Kidney epithelial cell (primary cell): ENCODE measurements around the gene YAP1. TPM values are rescaled to one million over a fixed set of nuclear protein-coding genes. Genes with fewer than 3 reads are reported as not detected.

Experiments used
- DNase-seq: peaks from one replicate; pipeline ENCODE4 v3.0.0-alpha.2; 2010; ENCODE audit warnings: low read depth
- H3K27me3 ChIP-seq: 2 replicates; pipeline ENCODE4 v1.6.0; 2011; ENCODE audit warnings: low read length; ENCODE audit not compliant: control insufficient read depth, insufficient read depth
- H3K36me3 ChIP-seq: 2 replicates; pipeline ENCODE4 v1.5.1; 2011; ENCODE audit warnings: low read length; ENCODE audit not compliant: control insufficient read depth, insufficient read depth
- H3K4me3 ChIP-seq: 2 replicates; pipeline ENCODE4 v1.5.1; 2011; ENCODE audit warnings: low read depth, mild to moderate bottlenecking, control low read depth, low read length
- total RNA-seq: library from RNA; depleted of rRNA; stranded (reverse); fragments of >200 nt; gene quantifications from 2 replicates; pipeline ENCODE4 v1.2.3, GENCODE V29; 2015
- TF ChIP-seq, protein P1 (sequence below): IDR thresholded peaks from 2 replicates; pipeline ENCODE4 v1.5.1; 2011; ENCODE audit warnings: mild to moderate bottlenecking, moderate library complexity, low read length, control low read depth, inconsistent platforms; ENCODE audit not compliant: insufficient read depth, poor library complexity, severe bottlenecking

YAP1 gene
- total RNA-seq, 1 donor from 2014 or later = 94.4 TPM

- no peak overlapping the region for H3K4me3 ChIP-seq
- TF ChIP-seq, protein P1, sequence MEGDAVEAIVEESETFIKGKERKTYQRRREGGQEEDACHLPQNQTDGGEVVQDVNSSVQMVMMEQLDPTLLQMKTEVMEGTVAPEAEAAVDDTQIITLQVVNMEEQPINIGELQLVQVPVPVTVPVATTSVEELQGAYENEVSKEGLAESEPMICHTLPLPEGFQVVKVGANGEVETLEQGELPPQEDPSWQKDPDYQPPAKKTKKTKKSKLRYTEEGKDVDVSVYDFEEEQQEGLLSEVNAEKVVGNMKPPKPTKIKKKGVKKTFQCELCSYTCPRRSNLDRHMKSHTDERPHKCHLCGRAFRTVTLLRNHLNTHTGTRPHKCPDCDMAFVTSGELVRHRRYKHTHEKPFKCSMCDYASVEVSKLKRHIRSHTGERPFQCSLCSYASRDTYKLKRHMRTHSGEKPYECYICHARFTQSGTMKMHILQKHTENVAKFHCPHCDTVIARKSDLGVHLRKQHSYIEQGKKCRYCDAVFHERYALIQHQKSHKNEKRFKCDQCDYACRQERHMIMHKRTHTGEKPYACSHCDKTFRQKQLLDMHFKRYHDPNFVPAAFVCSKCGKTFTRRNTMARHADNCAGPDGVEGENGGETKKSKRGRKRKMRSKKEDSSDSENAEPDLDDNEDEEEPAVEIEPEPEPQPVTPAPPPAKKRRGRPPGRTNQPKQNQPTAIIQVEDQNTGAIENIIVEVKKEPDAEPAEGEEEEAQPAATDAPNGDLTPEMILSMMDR = no peak
- no peaks in the 10 kb centered on the region for H3K36me3 ChIP-seq
Measured at GRCh38 chr11:102097186-102097585, 13.1 kb upstream of the YAP1 start.

GRCh38 chr11:102099755-102100154, 10.5 kb upstream of the YAP1 start:
- Histone ChIP-seq H3K27me3 (no peaks in the 10 kb centered on the region), H3K36me3 (no peaks in the 10 kb centered on the region), H3K4me3 (no peak overlapping the region)
- TF ChIP-seq, protein P1 = no peak
- no peak for DNase-seq

More at GRCh38 chr11:102097186-102097585, 13.1 kb upstream of the YAP1 start:
- no peaks in the 10 kb centered on the region for H3K27me3 ChIP-seq
- no peak for DNase-seq

DNA sequence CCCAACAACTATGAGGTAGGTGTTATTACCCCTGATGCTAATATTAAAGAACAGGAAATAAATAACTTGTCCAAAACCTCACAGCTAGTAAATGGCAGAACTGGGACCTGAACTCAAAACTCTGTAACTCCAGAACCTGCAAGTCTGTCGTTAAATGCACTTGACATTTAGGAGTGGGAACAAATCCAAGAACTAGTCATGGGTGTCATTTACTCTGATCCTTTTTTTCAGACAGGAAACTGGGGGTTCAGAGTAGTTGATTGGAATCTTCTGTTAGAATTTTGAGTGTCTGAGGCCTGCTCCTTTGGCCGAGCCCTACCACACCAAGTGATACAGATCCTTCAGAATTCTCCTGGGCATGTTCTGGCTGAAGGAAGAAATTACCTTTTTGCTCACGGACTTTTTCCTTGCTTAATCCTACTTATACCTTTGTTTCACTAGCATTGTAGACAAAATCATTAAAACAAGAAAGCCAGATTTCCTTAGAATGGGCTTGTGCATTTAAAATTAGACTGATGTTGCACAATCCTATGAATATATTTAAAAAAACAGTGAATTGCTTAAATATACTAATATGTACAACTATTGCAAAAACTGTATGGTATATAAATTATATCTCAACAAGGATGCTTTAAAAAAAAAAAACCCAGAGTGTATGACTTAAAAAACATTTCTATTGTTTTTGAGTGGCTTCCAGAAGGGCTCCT, 1.4 kb upstream of the YAP1 start:
- no peak for DNase-seq
- TF ChIP-seq, protein P1 = no peak
- H3K27me3 ChIP-seq = no peaks in the 10 kb centered on the region
- H3K36me3 ChIP-seq = no peaks in the 10 kb centered on the region
- H3K4me3 ChIP-seq = no peak overlapping the region

GRCh38 chr11:102110761-102111010, 439 bp downstream of the YAP1 start:
- peak overlapping the region; percentile 95 for H3K4me3 ChIP-seq
- H3K27me3 ChIP-seq = no peaks in the 10 kb centered on the region
- DNase-seq = no peak
- TF ChIP-seq, protein P1 = no peak
- no peaks in the 10 kb centered on the region for H3K36me3 ChIP-seq

- no peak for DNase-seq
- TF ChIP-seq, protein P1 = peak; percentile 20
- Histone ChIP-seq H3K4me3 (peak overlapping the region; percentile 95), H3K36me3 (no peaks in the 10 kb centered on the region), H3K27me3 (no peaks in the 10 kb centered on the region)
Measured at GRCh38 chr11:102111011-102111786, 952 bp downstream of the YAP1 start.
